HepG2 (cell line): Measurements from ENCODE around the gene MORN5. TPM values are rescaled to one million over a fixed set of nuclear protein-coding genes. Genes with fewer than 3 reads are reported as not detected.

Experiments
- CENPBD1 ChIP-seq: sonication (generic); formaldehyde crosslinking; IDR thresholded peaks from 2 replicates; pipeline ENCODE4 v1.8.0; 2022; ENCODE audit warnings: missing genetic modification reagents, low read depth, mild to moderate bottlenecking, borderline replicate concordance
- ERF ChIP-seq: IDR thresholded peaks from 2 replicates; pipeline ENCODE4 v1.6.1; 2018; ENCODE audit warnings: missing biosample characterization, missing genetic modification reagents
- FOXA1 ChIP-seq, 2 experiments: fragments of 450-650 bp in 1 of 2; sonication (generic) in 1 of 2; formaldehyde crosslinking in 1 of 2; IDR thresholded peaks; 2 replicates each; pipeline versions ENCODE4 v1.4.0 to v1.6.1; 2016 to 2020; ENCODE audit warnings: missing genetic modification reagents in 1 of 2
- JDP2 ChIP-seq: sonication (generic); formaldehyde crosslinking; IDR thresholded peaks from 2 replicates; pipeline ENCODE4 v1.8.1; 2022; ENCODE audit warnings: missing genetic modification reagents, borderline replicate concordance
- KDM2A ChIP-seq: sonication (generic); formaldehyde crosslinking; IDR thresholded peaks from 2 replicates; pipeline ENCODE4 v1.4.0; 2020; ENCODE audit warnings: low read depth, missing genetic modification reagents, borderline replicate concordance
- PRDM4 ChIP-seq: sonication (generic); formaldehyde crosslinking; IDR thresholded peaks from 2 replicates; pipeline ENCODE4 v1.9.0; 2021; ENCODE audit warnings: missing genetic modification reagents, borderline replicate concordance
- RBFOX2 ChIP-seq: fragments of 200-400 bp; formaldehyde crosslinking; IDR thresholded peaks from 2 replicates; pipeline ENCODE4 v1.6.1; 2017; ENCODE audit warnings: low read depth, mild to moderate bottlenecking, low read length
- RBM22 ChIP-seq: fragments of 200-400 bp; formaldehyde crosslinking; optimal IDR thresholded peaks from 2 replicates; pipeline ENCODE3; 2017; ENCODE audit warnings: mild to moderate bottlenecking, low read length, moderate library complexity
- SMAD3 ChIP-seq: sonication (generic); formaldehyde crosslinking; IDR thresholded peaks from 2 replicates; pipeline ENCODE4 v1.4.0; 2020; ENCODE audit warnings: missing genetic modification reagents
- SNRNP70 ChIP-seq: fragments of 200-400 bp; formaldehyde crosslinking; IDR thresholded peaks from 2 replicates; pipeline ENCODE4 v1.6.1; 2017; ENCODE audit warnings: mild to moderate bottlenecking, low read depth, low read length, moderate library complexity
- TOE1 ChIP-seq: sonication (generic); formaldehyde crosslinking; IDR thresholded peaks from 2 replicates; pipeline ENCODE4 v1.4.0; 2020; ENCODE audit warnings: mild to moderate bottlenecking, missing genetic modification reagents
- ZBTB21 ChIP-seq: sonication (generic); formaldehyde crosslinking; IDR thresholded peaks from 2 replicates; pipeline ENCODE4 v1.4.0; 2020; ENCODE audit warnings: missing genetic modification reagents
- ZBTB38 ChIP-seq: sonication (generic); formaldehyde crosslinking; IDR thresholded peaks from 2 replicates; pipeline ENCODE4 v1.5.1; 2020; ENCODE audit warnings: mild to moderate bottlenecking, missing genetic modification reagents
- ZFP1 ChIP-seq: IDR thresholded peaks from 2 replicates; pipeline ENCODE4 v1.6.1; 2016
- ZFP36L2 ChIP-seq: sonication (generic); formaldehyde crosslinking; IDR thresholded peaks from 2 replicates; pipeline ENCODE4 v1.4.0; 2020; ENCODE audit warnings: missing genetic modification reagents
- ZNF414 ChIP-seq: sonication (generic); formaldehyde crosslinking; IDR thresholded peaks from 2 replicates; pipeline ENCODE4 v1.5.0; 2020; ENCODE audit warnings: missing genetic modification reagents
- ZNF484 ChIP-seq: sonication (generic); formaldehyde crosslinking; IDR thresholded peaks from 2 replicates; pipeline ENCODE4 v1.5.1; 2020; ENCODE audit warnings: mild to moderate bottlenecking, low read depth, missing genetic modification reagents, borderline replicate concordance
- ZNF503 ChIP-seq: sonication (generic); formaldehyde crosslinking; IDR thresholded peaks from 2 replicates; pipeline ENCODE4 v1.4.0; 2020; ENCODE audit warnings: missing genetic modification reagents
- ZNF512B ChIP-seq: sonication (generic); formaldehyde crosslinking; IDR thresholded peaks from 2 replicates; pipeline ENCODE4 v1.5.1; 2020; ENCODE audit warnings: missing genetic modification reagents, mild to moderate bottlenecking, borderline replicate concordance
- ZNF557 ChIP-seq: sonication (generic); formaldehyde crosslinking; IDR thresholded peaks from 2 replicates; pipeline ENCODE4 v1.4.0; 2020; ENCODE audit warnings: missing genetic modification reagents
- ZNF563 ChIP-seq: sonication (generic); formaldehyde crosslinking; IDR thresholded peaks from 2 replicates; pipeline ENCODE4 v1.8.0; 2022; ENCODE audit warnings: mild to moderate bottlenecking, moderate library complexity, missing genetic modification reagents
- ZSCAN25 ChIP-seq: sonication (generic); formaldehyde crosslinking; IDR thresholded peaks from 2 replicates; pipeline ENCODE4 v1.8.0; 2022; ENCODE audit warnings: mild to moderate bottlenecking, missing genetic modification reagents
- polyA plus RNA-seq, 8 experiments: library from polyadenylated mRNA; depleted of rRNA in 3 of 8; stranded (reverse) in 7 of 8; unstranded in 1 of 8; fragments of >200 nt; fragmentation: Illumina TruSeq in 4 of 8; extraction: Trizol in 4 of 8; gene quantifications; 2 replicates each; pipeline versions ENCODE4 v1.2.1 to v1.2.3, GENCODE V29; 2011 to 2016; ENCODE audit warnings: low read depth in 4 of 8, missing spikeins in 1 of 8, mixed read lengths in 1 of 8; ENCODE audit not compliant: insufficient read depth in 1 of 8
- total RNA-seq, 5 experiments: library from RNA; depleted of rRNA; stranded (reverse); fragments of >200 nt; fragmentation: Illumina TruSeq; extraction: Trizol; gene quantifications; 2 replicates each; pipeline ENCODE4 v1.2.3, GENCODE V29; 2016; ENCODE audit warnings: low read depth in 1 of 5

Gene MORN5
- total and polyA plus RNA-seq, 2 of the 13 experiments (the other 11 are each of a cell fraction or from before 2014, with no cell fraction given): not detected

- TF ChIP-seq PRDM4 (CRISPR knock-in tag) (no peak), ZBTB38 (CRISPR knock-in tag) (no peak), ZFP36L2 (CRISPR knock-in tag) (no peak), ZSCAN25 (no peak), SMAD3 (no peak), RBM22 (no peak), KDM2A (CRISPR knock-in tag) (no peak; the same call in 1 of the 2 replicates), ZNF563 (CRISPR knock-in tag) (no peak; the same call in 1 of the 2 replicates), ZNF414 (CRISPR knock-in tag) (no peak), JDP2 (no peak), TOE1 (CRISPR knock-in tag) (no peak), FOXA1 (IDR thresholded peaks at IDR 0.05) (no peak), FOXA1 (CRISPR knock-in tag; IDR thresholded peaks at IDR 0.05) (no peak), CENPBD1 (CRISPR knock-in tag) (no peak), ZFP1 (CRISPR knock-in tag) (no peak), ZBTB21 (no peak), ZNF557 (no peak), RBFOX2 (no peak), ZNF503 (CRISPR knock-in tag) (no peak), SNRNP70 (no peak), ZNF484 (CRISPR knock-in tag) (no peak), ZNF512B (CRISPR knock-in tag) (no peak), ERF (CRISPR knock-in tag) (no peak)
Measured at GRCh38 chr9:122125509-122126330, 34.0 kb upstream of the MORN5 start (continued).
